HG03280 (cell line): ENCODE measurements around the gene RUFY3.
"Not testable (repeated sequence)": the region's sequence is repeated elsewhere in the genome, so short reads cannot be mapped to it uniquely, and the experiment has no call there.

Experiments used
- ATAC-seq: cut with Tn5 transposase; IDR thresholded peaks from one replicate; pipeline ENCODE4 v1.9.1; 2021; ENCODE audit warnings: mild to moderate bottlenecking, moderate library complexity; ENCODE audit not compliant: unreplicated experiment

The RUFY3 gene

DNA sequence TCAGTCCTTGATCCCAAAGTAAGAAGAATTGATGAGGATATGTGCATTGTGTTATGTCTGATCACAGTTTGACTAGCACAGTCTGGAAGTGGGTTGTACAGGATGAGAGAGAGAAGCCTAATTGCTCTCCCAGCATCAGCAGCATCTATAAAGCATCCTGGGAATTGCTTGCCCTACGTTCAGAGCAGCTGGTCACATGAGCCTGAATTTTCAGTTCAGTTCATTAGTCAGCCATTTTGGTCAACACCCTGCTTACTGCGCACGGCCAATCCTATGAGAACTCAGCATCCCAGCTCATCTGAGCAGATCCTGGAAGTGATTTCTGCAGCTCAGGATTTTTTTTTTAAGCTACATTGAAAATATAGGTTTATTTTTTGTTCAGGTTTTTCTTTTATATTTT is at the start of gene RUFY3:
RUFY3 (plus strand) TSS at position 218 of the 400 bp plus-strand sequence. CDS start 610 bp downstream, outside the sequence.
- no peak for ATAC-seq

DNA sequence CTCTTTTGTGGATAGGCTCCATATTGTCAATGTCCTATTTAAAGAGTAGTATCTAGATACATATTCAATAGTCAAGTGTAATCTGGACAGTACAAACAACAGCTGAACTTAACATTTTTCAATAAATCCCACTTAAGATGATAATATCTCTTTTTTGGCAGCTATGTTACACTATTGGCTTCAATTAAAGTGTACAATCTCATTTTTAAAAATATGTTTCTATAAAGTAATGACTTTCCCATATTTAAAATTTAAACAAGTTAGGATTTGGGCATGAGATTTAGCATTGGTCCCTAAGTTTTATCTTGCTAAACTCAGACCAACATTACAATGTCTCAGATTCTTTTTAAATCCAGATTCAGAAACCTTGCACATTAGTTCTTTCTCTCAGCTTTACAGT is 47.6 kb upstream of the RUFY3 start:
- ATAC-seq, result no peak

DNA sequence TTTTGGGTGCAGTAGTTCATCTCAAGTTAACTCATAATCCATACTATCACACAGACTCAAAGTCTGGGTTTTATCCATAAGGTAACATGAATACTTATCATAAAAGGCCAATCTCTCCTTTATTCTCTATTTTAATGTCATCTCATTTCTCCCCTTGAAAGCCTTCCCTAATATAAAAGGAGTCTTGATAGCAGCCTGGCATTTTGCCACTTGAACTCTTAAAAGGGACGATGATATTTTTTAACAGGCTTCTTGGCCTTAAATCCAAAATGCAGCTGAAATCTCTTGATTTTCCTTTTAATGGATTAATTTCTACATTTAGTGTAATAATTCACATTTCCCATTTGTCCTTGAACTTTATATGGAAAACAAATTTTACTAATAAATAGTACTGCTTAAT is 47.0 kb upstream of the RUFY3 start:
- ATAC-seq, result no peak

DNA sequence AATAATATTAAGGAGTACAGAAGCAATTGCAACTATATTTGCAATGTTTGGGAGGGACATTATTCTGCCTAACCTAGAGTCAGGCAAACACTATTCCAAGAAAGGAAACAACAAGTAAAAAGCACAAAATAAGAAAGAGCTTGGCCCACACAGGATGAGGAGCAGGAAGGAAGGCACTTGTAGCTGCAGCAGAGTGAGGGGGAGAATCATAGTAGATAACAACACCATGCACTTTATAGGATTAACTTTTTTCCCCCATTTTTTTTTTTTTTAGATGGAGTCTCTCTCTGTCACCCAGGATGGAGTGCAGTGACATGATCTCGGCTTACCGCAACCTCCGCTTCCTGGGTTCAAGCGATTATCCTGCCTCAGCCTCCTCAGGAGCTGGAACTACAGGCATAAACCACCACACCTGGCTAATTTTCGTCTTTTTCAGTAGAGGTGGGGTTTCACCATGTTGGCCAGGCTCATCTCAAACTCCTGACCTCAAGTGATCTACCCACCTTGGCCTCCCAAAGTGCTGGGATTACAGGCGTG is 45.1 kb upstream of the RUFY3 start:
- ATAC-seq, result no peak

DNA sequence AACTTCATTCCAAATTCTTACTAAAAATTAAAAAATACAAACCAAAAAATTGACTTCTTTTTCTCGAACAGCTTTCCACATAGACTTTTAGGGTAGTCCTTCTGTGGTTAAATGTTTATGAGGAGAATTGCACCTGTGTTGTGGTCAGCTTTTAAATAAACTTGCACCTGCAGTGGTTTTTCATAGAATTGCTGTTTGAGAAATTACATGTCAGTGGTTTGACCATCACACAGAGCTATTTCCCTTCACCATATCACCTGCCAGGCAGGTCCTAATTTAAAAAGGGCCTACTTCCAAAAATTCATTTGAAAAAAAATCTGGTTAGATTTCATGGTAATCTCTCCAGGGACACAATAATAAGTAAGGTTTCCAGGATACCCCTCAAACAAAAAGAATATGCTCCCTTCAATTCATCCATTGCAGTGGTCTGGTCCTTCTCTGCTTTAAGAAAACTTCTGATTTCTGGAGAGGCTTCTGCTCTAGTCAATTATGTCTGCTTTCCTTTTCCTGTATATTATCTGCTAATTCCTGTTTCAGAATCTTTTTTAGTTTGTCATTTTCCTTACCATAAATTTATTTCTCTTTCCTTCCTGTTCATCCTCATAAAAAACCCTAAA is 43.3 kb upstream of the RUFY3 start:
- peak; percentile 78 for ATAC-seq

DNA sequence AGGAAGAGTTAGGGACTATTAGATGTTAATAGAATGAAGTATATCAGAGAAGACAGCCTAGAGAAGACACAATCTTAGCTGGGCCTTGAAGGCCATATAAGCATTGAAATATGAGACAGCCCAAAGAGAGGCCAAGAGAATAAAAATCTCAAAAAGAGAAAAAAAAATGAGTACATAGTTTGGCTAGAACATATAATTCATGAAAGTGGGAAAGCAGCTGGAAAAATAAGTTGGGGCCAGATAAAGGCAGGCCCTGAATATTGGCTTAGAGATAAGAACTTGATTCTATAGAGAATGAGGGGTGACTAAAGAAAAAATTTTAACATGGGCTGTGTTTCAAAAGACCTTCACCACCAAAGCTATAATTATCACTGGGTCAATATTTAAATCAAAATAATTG is 40.8 kb upstream of the RUFY3 start:
- ATAC-seq, result no peak

DNA sequence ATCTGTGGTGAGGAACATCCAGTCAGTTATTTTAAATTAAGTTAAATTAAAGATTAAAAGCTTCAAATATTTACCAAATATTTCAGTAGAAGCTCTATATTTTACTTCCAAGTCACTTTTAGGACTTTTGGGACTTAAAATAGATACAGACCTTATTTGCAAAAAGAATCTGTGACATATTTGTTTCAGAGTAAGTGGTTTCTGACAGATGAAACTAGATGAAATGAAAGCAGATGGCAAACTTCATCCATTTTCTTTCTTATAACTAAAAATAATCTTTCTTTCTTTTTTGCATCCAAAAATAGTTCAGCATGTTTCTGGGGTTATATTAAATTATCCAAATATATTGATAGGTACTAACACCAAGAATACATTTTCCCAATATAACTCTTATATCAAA is 40.1 kb upstream of the RUFY3 start:
- ATAC-seq, result peak; percentile 58

DNA sequence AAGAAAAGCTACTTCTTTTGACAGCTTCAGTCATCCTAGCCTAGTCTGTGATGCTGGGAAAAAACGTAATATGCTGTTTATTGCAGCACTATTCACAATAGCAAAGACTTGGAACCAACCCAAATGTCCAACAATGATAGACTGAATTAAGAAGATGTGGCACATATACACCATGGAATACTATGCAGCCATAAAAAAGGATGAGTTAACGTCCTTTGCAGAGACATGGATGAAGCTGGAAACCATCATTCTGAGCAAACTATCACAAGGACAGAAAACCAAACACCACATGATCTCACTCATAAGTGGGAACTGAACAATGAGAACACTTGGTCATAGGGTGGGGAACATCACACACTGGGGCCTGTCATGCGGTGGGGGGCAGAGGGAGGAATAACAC is 39.6 kb upstream of the RUFY3 start:
- ATAC-seq, result peak; percentile 4

- peak; percentile 3 for ATAC-seq
Observed at GRCh38 chr4:70687392-70687791, 34.4 kb upstream of the RUFY3 start.

DNA sequence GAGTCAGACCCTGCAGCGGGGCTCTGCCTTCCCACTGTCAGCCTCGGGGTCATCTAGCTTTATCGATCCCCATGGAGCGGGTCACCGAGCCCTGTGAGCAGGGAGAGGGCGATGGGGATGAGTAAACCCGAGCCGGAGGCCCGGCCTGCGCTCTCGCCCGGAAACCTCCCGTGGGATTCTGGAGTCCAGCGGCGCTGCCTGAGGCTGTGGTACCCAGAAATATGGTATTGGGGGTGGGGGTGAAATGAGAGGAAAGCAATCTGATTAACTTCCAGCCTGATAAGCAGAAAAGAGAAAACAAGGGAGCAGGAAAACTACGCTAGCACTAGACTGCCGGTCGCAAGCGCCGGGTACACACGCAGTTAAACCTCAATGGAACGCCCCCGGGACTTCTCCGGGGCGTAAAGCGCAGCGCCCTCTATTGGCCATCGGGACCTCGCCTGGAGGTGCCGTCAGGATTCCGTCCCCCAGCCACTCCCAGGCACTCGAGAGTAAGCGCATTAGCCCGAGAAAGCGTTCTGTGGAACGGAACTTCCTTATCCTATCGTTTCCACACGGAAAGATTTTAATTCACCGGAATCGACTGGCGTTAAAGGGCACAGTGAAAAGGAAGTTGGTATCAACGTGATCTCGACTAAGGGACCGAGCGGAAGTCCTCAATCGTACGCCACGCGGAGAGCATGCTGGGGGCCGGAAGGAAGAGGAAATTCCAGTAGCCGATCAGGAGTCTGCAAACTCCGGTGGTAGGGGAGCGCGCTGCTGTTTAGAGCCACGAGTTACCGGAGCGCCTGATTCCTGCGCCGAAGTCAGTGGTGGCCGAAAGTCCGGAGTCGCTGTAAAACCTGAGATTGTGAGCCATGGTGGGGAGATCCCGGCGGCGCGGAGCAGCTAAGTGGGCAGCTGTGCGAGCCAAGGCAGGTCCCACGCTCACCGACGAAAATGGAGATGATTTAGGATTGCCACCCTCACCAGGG is 33.7 kb upstream of the RUFY3 start, which contains the start of gene UTP3:
UTP3 (plus strand) TSS at position 712 of the 974 bp plus-strand sequence; CDS start at position 858, 146 bp downstream.
- peak; percentile 95 for ATAC-seq

GRCh38 chr4:70688795-70689231 is 33.0 kb upstream of the RUFY3 start:
- ATAC-seq, result no peak

- no peak for ATAC-seq
Observed at GRCh38 chr4:70691661-70692060, 30.1 kb upstream of the RUFY3 start.

- not testable (repeated sequence) for ATAC-seq
Observed at GRCh38 chr4:70694633-70695032, 27.1 kb upstream of the RUFY3 start.

DNA sequence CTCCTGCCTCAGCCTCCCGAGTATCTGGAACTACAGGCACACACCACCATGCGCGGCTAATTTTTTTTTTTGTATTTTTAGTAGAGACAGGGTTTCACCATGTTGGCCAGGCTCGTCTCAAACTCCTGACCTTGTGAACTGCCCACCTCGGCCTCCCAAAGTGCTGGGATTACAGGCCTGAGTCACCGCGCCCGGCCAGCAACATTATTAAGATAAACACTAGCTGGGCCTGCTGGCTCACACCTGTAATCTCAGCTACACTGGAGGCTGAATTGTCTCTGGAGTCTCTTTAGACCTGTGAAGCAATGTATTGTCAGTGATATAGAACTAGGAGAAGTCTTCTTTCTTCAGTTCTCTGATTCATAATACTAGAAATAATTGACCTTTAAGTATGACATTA is 23.3 kb upstream of the RUFY3 start:
- not testable (repeated sequence) for ATAC-seq

DNA sequence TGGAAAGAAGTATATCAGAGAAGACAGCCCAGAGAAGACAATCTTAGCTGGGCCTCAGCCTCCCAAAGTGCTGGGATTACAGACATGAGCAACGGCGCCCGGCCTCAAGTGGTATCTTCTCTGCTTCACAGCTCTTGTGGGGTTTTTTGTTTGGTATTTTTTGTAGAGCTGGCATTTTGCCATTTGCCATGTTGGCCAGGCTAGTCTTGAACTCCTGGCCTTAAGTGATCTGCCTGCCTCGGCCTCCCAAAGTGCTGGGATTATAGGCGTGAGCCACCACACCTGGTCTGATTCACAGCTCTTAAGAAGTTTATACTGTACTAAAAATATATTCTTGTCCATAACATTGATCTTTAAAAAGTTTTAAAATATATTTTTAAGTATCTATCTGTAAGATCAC is 21.1 kb upstream of the RUFY3 start:
- no peak for ATAC-seq

DNA sequence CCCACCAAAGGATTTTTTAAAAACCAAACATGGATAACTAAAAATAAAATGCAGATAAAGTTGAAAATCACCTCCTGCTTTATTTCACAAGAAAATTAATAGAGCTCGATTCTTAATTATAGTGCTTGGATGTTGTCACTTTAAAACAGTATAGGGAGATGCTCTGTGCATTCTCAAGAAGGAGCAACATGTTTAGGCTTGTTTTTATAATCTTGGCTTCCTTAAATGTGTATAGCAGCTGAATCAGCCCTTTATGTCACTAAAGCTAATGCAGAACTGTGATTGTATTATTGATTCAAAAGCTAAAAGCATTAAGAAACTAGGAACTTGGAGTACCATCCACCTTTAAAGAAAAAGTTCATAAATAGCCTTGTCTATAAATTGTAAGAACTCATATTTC is 20.5 kb upstream of the RUFY3 start:
- no peak for ATAC-seq

DNA sequence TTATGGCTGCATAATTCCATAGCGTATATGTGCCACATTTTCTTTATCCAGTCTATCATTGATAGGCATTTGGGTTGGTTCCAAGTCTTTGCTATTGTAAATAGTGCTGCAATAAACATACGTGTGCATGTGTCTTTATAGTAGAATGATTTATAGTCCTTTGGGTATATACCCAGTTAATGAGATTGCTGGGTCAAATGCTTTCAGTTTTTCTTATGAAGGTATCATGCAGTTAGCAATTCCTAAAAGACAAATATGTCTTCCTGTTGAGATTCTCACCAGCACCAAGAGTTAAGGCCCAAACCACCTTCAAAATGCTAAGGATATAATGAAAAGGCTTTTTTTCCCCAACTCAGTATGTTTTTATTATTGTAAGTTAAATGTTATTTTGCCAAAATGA is 19.2 kb upstream of the RUFY3 start:
- ATAC-seq, result not testable (repeated sequence)

DNA sequence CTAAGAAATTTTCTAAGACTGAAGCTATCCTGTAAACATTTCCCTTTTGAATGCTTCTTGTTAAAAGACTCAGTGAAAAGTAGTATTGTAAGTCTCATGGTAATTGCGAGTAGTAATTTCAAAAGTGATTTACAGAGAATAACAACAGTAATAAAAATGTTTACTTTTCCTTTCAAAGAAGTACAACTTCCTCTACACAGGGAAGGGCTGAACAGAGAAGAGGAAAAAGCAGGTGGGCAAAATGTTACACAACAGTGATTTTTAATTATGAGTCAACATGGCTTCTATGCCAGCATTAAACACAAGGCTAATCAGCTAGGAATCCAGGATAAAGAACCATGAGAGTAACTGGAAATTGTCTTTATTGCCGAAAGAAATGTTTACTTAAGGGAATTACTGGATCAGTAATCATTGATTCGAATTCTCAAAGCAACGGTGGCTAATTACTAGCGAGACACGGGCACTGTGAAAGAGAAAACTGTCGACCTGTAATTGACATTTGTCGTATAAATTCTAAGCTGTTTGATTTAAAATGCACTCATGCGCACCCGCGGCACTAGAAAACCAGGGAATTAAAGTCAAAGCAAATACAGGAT is 18.0 kb upstream of the RUFY3 start:
- no peak for ATAC-seq

- ATAC-seq, result peak; percentile 65
Observed at GRCh38 chr4:70704215-70704930, 17.4 kb upstream of the RUFY3 start.

- peak; percentile 33 for ATAC-seq
Observed at GRCh38 chr4:70704931-70705182, 16.9 kb upstream of the RUFY3 start.
